Endothelial cell of umbilical vein (primary cell): ENCODE data around the gene ADAP2. TPM values are rescaled to one million over a fixed set of nuclear protein-coding genes. Genes with fewer than 3 reads are reported as not detected.

Experiments used
- BruUV-seq: library from RNA; stranded (reverse); fragments of 400-500 nt; replicated peaks from 2 replicates; lab custom pipeline; 2021; lab: Mats Ljungman, UMichigan
- CTCF ChIA-PET: fragments of 300-600, 350-600 bp; sonication (Branson Sonifier 250); formaldehyde crosslinking; loops from one replicate; lab custom pipeline; 2021; ENCODE audit warnings: antibody characterized with exemption, inconsistent platforms; lab: Charles Lee
- POLR2A ChIA-PET: fragments of 300-600, 350-600 bp; sonication (Branson Sonifier 250); formaldehyde crosslinking; loops from one replicate; lab custom pipeline; 2021; ENCODE audit warnings: antibody characterized with exemption, inconsistent platforms; lab: Charles Lee
- DNase-seq: peaks from one replicate; pipeline ENCODE4 v3.0.0-alpha.2; 2011; ENCODE audit warnings: low read depth, low spot score
- FAIRE-seq: peaks from 2 replicates; lab custom pipeline; 2011; peaks lifted over from hg19 to GRCh38; lab: Jason Lieb, UNC
- H2AFZ ChIP-seq: 2 replicates; pipeline ENCODE4 v1.6.0; 2012; ENCODE audit warnings: low read depth, low read length, control low read depth, inconsistent platforms
- H3K27ac ChIP-seq: 2 replicates; pipeline ENCODE4 v1.5.1; 2011; ENCODE audit warnings: low read depth, mild to moderate bottlenecking, control low read depth, low read length, moderate library complexity; ENCODE audit not compliant: insufficient read depth
- H3K27me3 ChIP-seq, 2 experiments: 2 replicates each; pipeline versions ENCODE4 v1.6.0 to v1.6.1; 2011; ENCODE audit warnings: low read length in 2 of 2, mixed read lengths in 1 of 2; ENCODE audit not compliant: control insufficient read depth in 2 of 2, insufficient read depth in 2 of 2
- H3K36me3 ChIP-seq, 2 experiments: 2 replicates in 1 of 2; 3 replicates in 1 of 2; pipeline ENCODE4 v1.5.1; 2011; ENCODE audit warnings: low read length in 2 of 2, mild to moderate bottlenecking in 1 of 2, moderate library complexity in 1 of 2; ENCODE audit not compliant: control insufficient read depth in 2 of 2, insufficient read depth in 2 of 2; ENCODE audit errors: extremely low read depth in 1 of 2
- H3K4me1 ChIP-seq: 3 replicates; pipeline ENCODE4 v1.5.1; 2011; ENCODE audit warnings: mild to moderate bottlenecking, low read length; ENCODE audit not compliant: control insufficient read depth, insufficient read depth; ENCODE audit errors: extremely low read depth
- H3K4me2 ChIP-seq: 2 replicates; pipeline ENCODE4 v1.6.1; 2011; ENCODE audit warnings: low read length, control low read depth, mixed read lengths; ENCODE audit not compliant: insufficient read depth
- H3K4me3 ChIP-seq, 3 experiments: fragments of 200-600 bp in 1 of 3; sonication (generic), shearing (Covaris generic) in 1 of 3; replicated peaks in 1 of 3; 2 replicates each; pipeline ENCODE4 v1.5.1; 2011 to 2016; ENCODE audit warnings: control low read depth in 3 of 3, low read length in 3 of 3, mild to moderate bottlenecking in 2 of 3, inconsistent platforms in 1 of 3, low read depth in 1 of 3, moderate library complexity in 1 of 3; ENCODE audit not compliant: insufficient read depth in 1 of 3
- H3K79me2 ChIP-seq: 2 replicates; pipeline ENCODE4 v1.6.0; 2012; ENCODE audit warnings: low read length, inconsistent platforms; ENCODE audit not compliant: control insufficient read depth, insufficient read depth
- H3K9ac ChIP-seq: replicated peaks from 2 replicates; pipeline ENCODE3; 2011; ENCODE audit warnings: low read length, control low read depth; ENCODE audit not compliant: insufficient read depth; ENCODE audit errors: extremely low read depth
- H3K9me1 ChIP-seq: replicated peaks from 3 replicates; pipeline ENCODE4 v1.6.0; 2011; ENCODE audit warnings: mild to moderate bottlenecking, low read length; ENCODE audit not compliant: control insufficient read depth, insufficient read depth; ENCODE audit errors: extremely low read depth
- H3K9me3 ChIP-seq: replicated peaks from 2 replicates; pipeline ENCODE4 v1.5.1; 2012; ENCODE audit warnings: low read length, inconsistent platforms; ENCODE audit not compliant: control insufficient read depth, insufficient read depth
- H4K20me1 ChIP-seq: replicated peaks from 2 replicates; pipeline ENCODE3; 2011; ENCODE audit warnings: mild to moderate bottlenecking, low read length; ENCODE audit not compliant: control insufficient read depth, insufficient read depth; ENCODE audit errors: extremely low read depth
- EZH2 ChIP-seq: IDR thresholded peaks from 2 replicates; pipeline ENCODE4 v1.6.1; 2012; ENCODE audit warnings: borderline replicate concordance, low read depth, mild to moderate bottlenecking, moderate library complexity, low read length, inconsistent platforms; ENCODE audit not compliant: severe bottlenecking
- FOS ChIP-seq: IDR thresholded peaks from 2 replicates; pipeline ENCODE4 v1.6.1; 2011; ENCODE audit warnings: mild to moderate bottlenecking, low read length, moderate library complexity, borderline replicate concordance; ENCODE audit not compliant: insufficient read depth
- GATA2 ChIP-seq: IDR thresholded peaks from 2 replicates; pipeline ENCODE4 v1.7.0; 2011; ENCODE audit warnings: low read depth, mild to moderate bottlenecking, moderate library complexity, mixed read lengths, low read length; ENCODE audit not compliant: insufficient read length, insufficient read depth
- JUN ChIP-seq: IDR thresholded peaks from 2 replicates; pipeline ENCODE4 v1.6.1; 2011; ENCODE audit warnings: borderline replicate concordance, low read depth; ENCODE audit not compliant: insufficient read length, insufficient read depth
- MYC ChIP-seq: IDR thresholded peaks from one replicate; pipeline ENCODE4 v1.6.1; 2011; ENCODE audit warnings: mild to moderate bottlenecking, low read depth, low read length
- POLR2A ChIP-seq: IDR thresholded peaks from 2 replicates; pipeline ENCODE4 v1.6.1; 2012; ENCODE audit warnings: low read depth, mild to moderate bottlenecking, control low read depth, low read length
- dilution Hi-C: fragments of 300-500 bp; cut with MboI; formaldehyde crosslinking; loops from one replicate; pipeline ENCODE4 v1.15.0; 2019; ENCODE audit warnings: low sequenced_read_pairs; ENCODE audit not compliant: extremely low pct_ligation_motif_present
- intact Hi-C: fragments of 100-400 bp; cut with micrococcal nuclease; formaldehyde crosslinking; loops from one replicate; pipeline ENCODE4 v1.10.0; 2022
- polyA plus RNA-seq, 4 experiments: library from polyadenylated mRNA; depleted of rRNA in 3 of 4; stranded (reverse) in 3 of 4; unstranded in 1 of 4; fragments of >200 nt; gene quantifications; 2 replicates each; pipeline versions ENCODE4 v1.2.1 to v1.2.3, GENCODE V29; 2011 to 2012; ENCODE audit warnings: missing spikeins in 1 of 4
- total RNA-seq: library from RNA; stranded (reverse); gene quantifications from 2 replicates; pipeline ENCODE4 v1.2.3, GENCODE V29; 2021

Gene ADAP2
- total and polyA plus RNA-seq, 2 donors (not counting 3 experiments of a cell fraction or from before 2014, with no cell fraction given): 0.28 to 1.0 TPM

GRCh38 chr17:30913955-30914354 lies 7.8 kb upstream of the ADAP2 start:
- FAIRE-seq (no peak), DNase-seq (no peak)
- BruUV-seq: no TSS peak
- Histone ChIP-seq H3K79me2 (no peaks in the 10 kb centered on the region), H3K27ac (no peak overlapping the region), H3K4me1 (no peaks in the 10 kb centered on the region), H2AFZ (no peak overlapping the region), H3K36me3 (no peaks in the 10 kb centered on the region), H3K9ac (no peak overlapping the region), H3K4me2 (no peak overlapping the region), H3K27me3 (peaks cover 0 to 2% of the 10 kb centered on the region in 2 experiments), H3K9me3 (no peaks in the 10 kb centered on the region), H4K20me1 (no peaks in the 10 kb centered on the region), H3K9me1 (no peaks in the 10 kb centered on the region), H3K4me3 (no peak overlapping the region)
- CTCF ChIA-PET: no interaction called here
- dilution Hi-C loops: no loop called here
- TF ChIP-seq EZH2: no peak
- no peak for TF ChIP-seq JUN
- intact Hi-C loops: no loop called here
- POLR2A ChIA-PET: no interaction called here

- no peak overlapping the region for H2AFZ ChIP-seq
- intact Hi-C loops: no loop called here
- no peak overlapping the region for H3K27ac ChIP-seq
- H3K9me1 ChIP-seq: no peaks in the 10 kb centered on the region
- BruUV-seq: no TSS peak
- no peaks in the 10 kb centered on the region for H4K20me1 ChIP-seq
- dilution Hi-C loops: no loop called here
- no peaks in the 10 kb centered on the region for H3K79me2 ChIP-seq
- no peaks in the 10 kb centered on the region for H3K9me3 ChIP-seq
- H3K4me2 ChIP-seq: no peak overlapping the region
- no peak overlapping the region for H3K4me3 ChIP-seq
- DNase-seq: no peak
- CTCF ChIA-PET: interaction anchor here (0.8 to 1.2 kb wide), 2 partner anchors 10 to 21 kb away, joined by 3 to 4 read pairs; partner anchors contain the start of gene TEFM
- POLR2A ChIA-PET: interaction anchor here (0.5 kb wide), 1 partner anchor 13 kb away, joined by 5 read pairs; no protein-coding TSS in a partner anchor
- H3K36me3 ChIP-seq: no peaks in the 10 kb centered on the region
- no peak for TF ChIP-seq MYC
- no peak for TF ChIP-seq FOS
- TF ChIP-seq EZH2: no peak
- TF ChIP-seq POLR2A: no peak
- TF ChIP-seq GATA2: no peak
- peaks cover 10% of the 10 kb centered on the region for H3K4me1 ChIP-seq
- FAIRE-seq: no peak
- H3K27me3 ChIP-seq: peaks cover 0 to 2% of the 10 kb centered on the region in 2 experiments
- no peak overlapping the region for H3K9ac ChIP-seq
These were observed 5.7 kb upstream of the ADAP2 start for GRCh38 chr17:30915833-30916611.
